Activated CD4-positive, alpha-beta T cell treated with anti-CD3 and anti-CD28 coated beads, Interleukin-10, Interleukin-2, amounts not matched to agents 100 ng/mL and 50 ng/mL, durations not matched to agents 16 hours and 8 hours (primary cell): Measurements from ENCODE around the gene GDF10.

Source experiments
- DNase-seq: peaks from one replicate; pipeline ENCODE4 v3.0.0-alpha.2; 2020

Gene GDF10

DNA sequence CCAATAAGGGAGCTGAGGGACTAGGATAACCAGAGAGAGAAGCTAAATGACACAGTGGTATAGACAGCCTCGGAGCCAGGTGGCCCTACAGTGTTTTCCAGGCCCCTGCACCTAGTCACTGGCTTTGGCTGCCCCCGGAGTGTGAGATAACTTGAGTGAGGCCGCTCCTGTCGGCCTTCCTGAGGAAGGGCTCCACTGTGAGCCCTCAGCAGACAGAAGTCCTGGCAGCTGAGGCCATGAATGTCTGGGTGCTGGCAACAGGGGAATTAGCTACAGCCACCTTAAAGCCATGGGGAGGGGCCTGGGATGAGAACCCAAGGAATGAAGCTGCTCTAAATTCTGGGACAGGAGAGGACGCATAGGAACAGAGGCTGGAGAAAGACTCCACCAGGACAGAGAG lies 4.6 kb upstream of the GDF10 start:
- no peak for DNase-seq

DNA sequence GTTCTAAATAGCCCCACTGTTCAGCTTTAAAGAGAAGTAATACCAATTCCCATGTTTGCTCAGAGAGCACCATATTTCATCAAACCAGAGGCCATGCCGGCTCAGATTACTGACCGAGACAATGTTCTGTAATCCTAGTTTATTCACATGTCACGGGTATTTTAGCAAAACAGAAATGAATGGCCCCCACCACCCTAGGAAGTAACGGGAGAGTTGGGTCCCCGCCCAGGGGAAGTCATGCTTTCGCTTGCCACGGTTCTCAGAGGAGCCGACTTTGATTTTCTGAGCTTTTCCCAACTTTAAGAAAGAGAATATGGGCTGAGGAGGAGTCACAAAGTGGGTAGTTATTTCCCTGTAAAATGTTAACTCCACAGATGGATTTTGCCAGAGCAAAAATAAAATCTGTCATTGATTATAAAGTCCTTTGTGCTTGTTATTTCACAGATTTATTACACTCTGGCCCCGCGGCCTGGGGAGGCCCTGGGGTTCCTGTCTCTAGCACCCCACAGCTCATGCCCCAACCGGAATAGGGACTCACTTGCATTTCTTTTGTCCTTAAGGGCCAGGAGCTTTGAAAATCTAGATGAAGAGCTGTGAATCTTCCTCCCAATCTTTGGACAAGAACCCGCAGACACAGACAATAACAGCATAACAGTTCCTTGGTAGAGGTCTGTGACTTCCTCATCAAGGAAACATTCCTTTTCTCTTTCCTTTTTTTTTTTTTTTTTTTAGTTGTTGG lies 3.7 kb upstream of the GDF10 start:
- DNase-seq, result no peak

DNA sequence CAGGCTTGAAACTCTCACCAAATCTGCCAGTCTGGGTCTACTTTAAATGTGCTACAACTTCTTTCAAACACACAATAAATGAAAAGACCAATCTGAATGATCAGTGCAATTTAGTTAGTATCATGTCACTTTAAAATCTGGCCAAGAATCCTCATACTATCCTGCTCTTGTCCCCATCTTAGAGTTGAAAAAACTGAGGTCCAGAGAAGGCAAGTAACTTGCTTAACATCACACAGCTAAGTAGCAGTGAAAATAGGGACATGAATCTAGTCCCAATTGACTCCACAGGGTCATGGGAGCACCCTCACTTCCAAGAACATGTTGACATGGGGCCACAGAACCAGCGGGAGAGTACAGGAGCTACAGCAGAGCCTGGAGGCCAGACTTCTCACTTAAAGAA lies 3.1 kb upstream of the GDF10 start:
- no peak for DNase-seq

DNA sequence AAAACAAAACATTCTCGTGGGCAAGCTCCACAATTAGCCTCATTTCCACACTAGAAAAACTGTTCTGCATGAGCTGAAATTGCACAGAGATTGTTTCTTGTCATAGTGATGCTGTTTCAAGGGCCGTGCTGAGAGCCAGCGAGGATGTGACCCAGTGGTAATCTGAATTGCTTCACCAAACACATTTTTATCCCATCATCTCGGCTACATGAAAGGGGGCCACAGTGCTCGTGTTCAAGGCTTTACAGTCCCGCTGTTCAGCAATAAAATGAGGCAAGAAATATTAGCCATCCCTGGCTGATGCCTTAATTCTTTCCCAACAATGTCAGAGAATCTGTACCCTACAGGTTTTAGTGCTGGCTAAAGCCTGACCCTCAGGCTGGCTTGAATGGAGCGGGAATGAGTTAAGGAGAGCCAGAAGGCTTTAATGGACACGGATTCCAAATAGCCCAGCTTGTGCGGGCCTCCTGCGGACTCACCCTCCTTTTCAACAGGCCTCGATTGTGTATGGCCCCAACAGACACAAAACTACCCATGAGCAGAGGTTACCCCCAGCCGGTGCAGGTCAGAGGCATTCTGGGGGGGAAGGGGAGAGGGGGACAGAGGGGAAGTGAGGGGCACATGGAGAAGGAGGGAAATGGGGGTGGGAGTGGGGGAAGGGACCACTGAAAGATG lies 2.0 kb upstream of the GDF10 start:
- DNase-seq, result no peak

DNA sequence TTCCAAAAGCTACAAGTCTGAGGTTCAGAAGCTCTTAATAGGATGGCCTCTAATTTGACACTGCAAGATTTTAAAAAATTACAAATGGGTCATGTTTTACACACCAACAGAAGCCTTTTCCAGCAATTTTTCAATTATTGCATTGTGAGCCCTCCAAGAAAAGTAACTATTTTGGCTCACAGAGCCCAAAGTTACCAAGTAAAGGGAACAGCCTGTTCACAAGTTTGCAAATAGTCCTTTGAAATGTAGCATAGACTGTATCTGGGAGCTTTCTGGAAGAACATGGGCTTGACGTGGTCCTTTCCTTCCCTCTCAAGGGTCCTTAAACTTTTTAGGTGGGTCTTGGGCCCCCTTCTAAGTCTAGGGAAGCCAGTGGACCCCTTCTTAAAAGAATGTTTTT lies 1.3 kb upstream of the GDF10 start:
- DNase-seq, result no peak

DNA sequence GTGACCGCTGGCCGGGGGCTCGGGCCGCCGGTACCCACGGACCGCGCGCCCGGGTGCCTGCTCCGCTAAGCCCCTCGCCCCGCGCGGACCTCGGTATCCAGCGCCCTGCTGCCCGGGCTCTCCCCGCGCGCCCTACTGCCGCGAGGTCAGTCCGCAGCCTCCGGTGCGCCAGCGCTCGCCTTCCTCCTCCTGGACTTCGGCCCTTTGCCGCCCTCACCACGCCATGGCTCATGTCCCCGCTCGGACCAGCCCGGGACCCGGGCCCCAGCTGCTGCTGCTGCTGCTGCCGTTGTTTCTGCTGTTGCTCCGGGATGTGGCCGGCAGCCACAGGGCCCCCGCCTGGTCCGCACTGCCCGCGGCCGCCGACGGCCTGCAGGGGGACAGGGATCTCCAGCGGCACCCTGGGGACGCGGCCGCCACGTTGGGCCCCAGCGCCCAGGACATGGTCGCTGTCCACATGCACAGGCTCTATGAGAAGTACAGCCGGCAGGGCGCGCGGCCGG lies 483 bp downstream of the GDF10 start:
- no peak for DNase-seq

DNA sequence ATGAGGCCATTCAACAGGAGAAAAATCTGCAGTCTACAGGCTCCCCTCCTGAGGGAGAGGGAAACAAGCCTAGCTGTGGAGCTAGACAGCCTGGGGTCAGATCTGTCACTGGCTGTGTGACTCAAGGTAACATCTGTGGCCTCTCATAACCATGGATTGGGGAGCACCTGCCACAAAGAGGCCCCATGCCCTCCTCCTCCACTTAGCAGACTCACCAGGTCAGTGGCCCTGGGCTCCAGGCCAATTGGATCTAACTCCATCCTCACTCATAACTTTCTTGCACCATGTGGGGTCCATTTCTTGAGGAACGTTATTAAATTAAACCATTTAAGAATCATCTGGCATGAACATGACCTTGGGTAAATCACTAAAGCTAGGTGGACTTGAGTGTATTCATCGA lies 1.8 kb downstream of the GDF10 start:
- no peak for DNase-seq

DNA sequence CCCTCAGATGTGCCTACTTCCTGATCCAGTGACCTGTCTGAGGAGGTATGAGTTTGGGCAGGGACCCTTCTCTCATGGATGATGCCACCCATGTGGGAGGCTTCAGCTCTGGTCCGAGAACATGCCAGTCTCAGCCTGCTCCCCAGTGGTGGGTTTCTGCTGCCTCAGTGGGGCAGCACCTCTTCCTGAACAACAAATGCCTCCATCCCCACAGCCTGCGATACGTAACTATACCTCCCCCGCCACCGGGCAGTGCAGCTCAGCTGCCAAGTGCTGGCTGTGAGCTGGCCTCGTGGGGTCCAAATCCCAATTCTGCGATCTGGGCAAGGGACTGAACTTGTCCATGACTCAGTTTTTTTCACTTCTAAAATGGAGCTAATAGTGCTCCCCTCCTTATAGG lies 3.1 kb downstream of the GDF10 start:
- no peak for DNase-seq

DNA sequence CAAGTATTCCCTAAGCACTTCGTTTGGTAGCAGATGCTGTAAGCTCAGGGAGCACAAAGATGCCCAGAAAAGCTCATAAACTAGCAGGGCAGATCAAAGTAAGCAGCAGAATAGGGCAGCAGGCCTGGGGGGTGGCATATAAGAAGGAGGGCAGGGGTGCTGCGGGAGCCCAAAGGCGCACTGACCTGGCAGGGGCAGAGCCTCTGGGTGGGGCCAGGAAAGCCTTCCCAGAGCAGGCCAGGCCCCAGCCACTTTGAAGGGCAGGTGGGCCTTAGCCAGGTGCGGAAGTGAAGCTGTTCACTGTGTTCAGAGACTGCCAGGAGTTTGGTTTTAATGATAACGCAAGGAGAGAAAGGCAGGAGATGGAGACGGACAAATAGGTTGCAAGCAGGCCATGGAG lies 3.9 kb downstream of the GDF10 start:
- DNase-seq, result no peak

DNA sequence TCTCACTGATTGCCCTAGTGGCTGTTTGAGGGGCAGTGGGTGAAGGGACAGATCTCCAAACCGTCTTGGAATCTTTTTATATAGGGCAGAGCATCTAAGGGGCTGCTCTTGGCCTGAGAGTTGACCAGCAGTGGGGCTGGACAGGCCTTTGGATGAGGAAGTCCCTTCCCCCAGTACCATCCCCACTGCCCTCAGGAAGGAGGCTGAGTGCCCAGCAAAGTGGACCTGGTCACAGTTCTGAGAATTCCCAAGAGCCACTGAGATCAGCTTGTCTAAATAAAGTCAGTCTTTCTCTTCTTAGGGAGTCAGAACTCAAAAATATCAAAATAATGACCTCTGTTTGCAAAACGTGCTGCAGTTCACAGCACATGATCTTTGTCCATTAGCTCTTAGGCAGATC lies 5.6 kb downstream of the GDF10 start:
- DNase-seq, result no peak

DNA sequence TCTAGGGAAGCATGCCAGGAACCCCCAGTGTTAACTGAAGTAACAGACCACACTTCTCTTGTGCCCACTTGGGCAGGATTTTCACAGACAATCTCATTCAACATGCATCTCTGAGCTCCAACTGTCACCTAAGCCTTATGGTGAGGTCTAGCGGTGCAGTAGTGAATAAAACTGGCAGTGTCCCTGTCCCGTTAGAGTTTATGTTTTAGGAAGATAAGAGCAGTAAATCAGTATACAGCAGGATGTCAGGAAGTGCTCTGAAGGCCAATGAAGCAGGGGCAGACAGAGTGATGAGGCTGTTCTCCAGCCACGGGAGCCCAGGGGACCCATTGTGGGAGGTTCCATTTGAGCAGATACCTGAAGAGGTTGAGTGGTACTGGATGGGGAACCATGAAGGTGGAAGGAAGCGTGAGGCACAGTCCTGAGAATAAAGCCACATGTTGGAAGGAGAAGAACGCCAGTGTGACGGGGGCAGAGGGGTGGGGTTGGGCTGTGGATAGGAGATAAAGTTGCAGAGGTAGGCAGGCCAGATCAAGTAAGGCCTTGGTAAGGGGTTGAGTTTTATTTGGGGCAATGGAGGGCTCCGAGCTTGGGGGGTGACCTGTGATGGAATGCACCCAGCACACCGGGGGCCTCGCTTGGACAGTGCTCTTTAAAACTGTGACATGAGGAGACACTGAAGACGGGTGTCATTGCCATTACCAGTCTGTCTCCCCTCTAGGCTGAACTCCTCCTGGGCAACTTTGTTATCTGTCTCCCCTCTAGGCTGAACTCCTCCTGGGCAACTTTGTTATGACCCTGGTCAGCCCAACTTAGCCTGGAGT lies 6.6 kb downstream of the GDF10 start:
- no peak for DNase-seq

DNA sequence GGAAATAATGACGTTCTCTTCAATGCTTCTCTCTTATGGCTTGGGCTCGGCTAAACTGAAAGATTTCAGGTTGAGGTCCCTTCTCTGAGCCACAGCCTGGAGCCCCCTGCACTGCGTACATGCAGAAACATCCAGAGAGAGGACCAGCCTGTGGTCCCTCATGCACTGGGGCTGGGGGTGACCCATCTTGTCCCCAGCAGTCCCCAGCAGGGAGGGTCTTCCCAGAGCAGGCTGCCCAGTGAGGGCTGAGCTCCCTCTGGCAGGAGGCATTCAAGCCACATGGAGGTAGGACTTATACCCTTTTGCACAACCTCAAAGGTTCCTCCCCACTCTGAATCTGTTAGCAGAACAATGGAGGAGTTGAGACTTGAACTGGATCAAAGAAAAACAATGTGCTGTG lies 7.4 kb downstream of the GDF10 start:
- DNase-seq, result no peak

DNA sequence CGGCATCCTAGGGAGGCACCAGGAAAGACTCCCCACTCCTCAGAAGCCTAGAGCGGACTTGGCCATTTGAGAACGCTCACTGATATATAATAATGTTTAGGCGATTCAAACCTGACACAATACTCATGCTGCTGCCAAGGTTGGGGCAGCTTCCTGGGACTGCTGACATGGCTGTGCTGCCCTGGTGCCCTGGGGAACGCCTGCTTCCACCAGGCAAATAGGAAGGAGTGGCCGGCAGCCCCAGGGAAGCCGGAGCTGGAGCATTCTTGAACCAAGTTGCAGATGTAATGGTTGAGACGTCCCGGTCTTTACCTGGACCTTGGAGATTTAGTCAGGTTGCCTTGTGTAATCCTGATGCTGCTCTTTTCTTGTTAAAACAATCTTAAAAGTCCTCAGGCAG lies 8.8 kb downstream of the GDF10 start:
- no peak for DNase-seq

DNA sequence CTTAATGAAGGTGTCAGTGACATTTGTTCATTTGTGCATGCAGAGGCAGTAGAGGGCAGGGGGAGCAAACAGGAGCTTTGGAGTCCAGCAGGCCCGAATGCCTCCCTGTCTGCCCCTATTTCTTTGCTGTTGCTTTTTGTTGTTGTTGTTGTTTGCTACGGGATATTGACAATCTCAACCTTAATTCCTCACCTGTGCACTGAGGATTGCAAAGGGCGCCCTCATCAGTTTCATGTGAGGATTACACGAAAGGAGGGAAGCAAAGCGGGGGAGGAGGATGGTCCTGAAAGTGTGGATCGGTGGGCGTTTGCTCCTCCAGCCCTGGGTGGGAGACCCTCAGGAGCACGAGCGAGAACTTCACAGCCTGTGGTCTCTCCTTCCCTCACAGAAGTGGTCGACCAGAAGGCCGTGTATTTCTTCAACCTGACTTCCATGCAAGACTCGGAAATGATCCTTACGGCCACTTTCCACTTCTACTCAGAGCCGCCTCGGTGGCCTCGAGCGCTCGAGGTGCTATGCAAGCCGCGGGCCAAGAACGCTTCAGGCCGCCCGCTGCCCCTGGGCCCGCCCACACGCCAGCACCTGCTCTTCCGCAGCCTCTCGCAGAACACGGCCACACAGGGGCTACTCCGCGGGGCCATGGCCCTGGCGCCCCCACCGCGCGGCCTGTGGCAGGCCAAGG lies 9.6 kb downstream of the GDF10 start:
- DNase-seq, result no peak

DNA sequence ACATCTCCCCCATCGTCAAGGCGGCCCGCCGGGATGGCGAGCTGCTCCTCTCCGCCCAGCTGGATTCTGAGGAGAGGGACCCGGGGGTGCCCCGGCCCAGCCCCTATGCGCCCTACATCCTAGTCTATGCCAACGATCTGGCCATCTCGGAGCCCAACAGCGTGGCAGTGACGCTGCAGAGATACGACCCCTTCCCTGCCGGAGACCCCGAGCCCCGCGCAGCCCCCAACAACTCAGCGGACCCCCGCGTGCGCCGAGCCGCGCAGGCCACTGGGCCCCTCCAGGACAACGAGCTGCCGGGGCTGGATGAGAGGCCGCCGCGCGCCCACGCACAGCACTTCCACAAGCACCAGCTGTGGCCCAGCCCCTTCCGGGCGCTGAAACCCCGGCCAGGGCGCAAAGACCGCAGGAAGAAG lies 10.1 kb downstream of the GDF10 start:
- no peak for DNase-seq

DNA sequence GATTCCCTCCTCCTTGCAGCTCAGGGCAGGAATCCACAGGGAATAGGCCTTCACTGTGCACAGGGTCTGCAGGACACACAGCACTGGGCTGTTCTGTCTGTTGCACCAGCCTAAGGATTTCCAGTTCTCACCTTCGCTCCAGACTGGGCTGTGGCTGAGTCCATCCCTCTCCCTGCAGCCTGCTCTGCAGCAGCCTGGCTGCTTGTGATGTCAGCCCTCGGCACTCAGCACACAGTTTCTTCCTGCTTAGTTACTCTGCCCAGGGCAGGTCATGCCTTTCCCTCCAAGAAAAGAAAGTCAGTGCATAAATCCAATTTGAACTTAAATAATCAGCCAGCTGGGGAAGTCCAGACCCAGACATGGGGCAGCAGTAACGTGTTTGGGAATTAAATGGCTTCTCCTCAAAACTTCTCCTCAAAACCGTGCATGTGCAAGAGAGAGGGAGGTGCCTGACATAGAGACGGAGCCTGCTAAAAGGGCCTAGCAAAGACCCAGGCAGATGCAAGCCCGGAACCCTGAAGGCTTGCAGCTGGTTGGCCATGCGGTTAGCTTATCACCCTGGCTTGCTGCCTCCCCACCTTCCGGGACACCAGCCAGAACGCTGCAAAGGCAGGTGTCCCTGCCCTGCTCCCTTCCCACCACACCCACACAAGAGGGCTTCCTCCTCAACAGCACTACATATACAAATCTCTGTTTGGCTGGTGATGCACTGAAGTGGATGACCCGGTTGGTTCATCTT lies 11.4 kb downstream of the GDF10 start:
- DNase-seq, result peak; percentile 22

DNA sequence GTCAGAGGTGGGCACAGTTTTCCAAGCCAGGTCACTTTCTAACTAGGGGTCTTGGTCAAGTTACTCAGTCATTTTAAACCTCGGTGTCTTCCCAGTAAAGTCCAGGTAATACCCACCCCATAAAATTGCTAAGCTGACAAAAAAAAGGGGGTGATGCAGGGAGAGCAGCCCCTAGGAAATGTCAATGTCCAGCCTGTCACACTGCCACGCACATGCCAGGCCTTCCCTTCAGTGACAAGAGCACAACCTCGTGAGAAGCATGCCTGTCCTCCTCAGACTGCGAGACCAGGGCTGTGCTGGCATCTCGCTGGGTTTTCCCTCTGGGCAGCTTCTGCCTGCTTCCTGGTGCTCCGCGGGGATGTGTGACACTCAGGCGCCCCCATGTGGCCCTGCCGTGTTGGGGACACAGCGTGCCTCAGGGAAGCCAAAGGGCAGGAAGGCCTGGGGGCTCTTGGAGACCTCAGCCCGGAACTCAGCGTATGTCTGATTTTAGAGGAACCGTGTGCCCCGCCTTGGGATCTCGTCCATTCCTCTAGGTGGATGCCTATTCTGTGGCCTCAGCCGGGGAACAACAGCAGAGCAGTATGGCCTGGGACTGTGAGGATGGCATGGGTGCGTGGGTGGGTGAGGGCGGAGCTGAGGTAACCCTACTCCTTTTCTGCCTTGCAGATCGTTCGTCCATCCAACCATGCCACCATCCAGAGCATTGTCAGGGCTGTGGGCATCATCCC lies 12.1 kb downstream of the GDF10 start:
- peak; percentile 81 for DNase-seq

DNA sequence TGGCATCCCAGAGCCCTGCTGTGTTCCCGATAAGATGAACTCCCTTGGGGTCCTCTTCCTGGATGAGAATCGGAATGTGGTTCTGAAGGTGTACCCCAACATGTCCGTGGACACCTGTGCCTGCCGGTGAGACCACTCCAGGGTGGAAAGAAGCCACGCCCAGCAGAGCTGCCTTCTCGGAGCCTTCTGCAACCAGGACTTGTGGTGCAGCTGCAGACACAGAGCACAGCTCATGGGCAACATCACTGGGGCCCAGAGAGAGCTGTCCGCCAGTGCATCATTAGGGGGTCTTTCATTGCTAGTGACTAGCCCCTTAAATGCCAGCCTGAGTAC lies 12.6 kb downstream of the GDF10 start:
- DNase-seq, result no peak

DNA sequence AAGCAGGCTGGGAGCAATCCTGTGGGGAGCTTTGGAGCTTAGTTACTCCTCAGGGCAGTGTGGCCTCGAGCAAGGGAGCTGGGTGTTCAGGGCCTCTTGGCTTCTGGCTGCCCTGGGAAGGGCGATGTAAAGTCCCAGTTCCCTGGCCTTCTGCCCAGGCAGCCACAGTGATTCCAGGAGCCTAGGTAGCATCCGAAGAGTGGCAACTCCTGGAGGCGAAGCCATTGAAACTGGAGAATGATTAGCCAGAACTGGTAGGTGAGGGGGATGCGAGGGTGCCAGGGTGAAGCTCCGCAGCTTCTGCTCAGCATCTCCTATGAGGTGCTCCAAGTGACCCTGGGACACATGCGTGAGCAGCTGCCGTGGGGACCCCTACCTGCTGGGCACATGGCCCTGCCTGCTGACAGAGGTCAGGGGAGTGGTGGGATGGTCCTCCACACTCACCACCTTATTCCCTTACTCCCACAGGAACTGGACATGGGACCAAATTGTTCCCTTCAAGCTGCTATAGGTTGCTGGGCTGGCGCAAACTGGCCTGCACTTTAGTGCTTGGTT lies 14.5 kb downstream of the GDF10 start:
- no peak for DNase-seq

DNA sequence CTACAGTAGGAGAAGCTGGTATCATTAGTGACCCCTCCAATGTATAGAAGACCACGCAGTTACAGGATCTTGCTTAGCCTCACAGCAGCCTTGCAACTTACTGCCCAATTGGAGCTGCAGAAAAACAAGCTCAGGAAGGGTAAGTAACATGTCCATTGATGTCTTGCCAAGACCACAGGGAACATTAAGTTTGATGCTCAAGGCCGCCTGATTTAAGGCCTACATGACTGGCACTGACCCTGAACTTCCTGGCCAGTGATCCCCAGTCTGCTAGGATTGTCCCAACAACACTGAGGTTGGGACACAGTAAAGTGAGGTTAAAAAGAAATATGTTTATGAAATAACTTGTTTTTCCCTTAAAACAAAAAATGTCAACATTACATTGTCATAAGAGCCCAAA lies 15.4 kb downstream of the GDF10 start:
- DNase-seq, result no peak

DNA sequence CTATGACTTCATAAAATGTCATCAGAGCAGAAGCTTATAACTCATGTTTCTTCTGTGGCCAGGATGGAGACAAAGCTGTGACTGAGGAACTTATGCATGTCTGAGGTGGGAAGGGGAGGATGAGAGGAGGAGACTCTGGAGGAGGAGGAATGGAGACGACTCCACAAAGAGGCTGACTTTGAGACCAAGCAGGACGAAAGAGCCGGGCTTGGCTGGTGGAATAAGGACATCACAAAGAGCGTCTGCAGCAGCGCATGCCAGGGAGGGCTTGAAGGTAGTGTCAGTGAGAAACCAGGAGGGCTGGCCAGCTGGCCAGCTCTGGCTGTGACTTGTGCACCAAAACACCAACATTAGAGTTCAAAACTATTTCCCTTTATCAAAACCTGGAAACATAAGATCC lies 16.1 kb downstream of the GDF10 start:
- no peak for DNase-seq

DNA sequence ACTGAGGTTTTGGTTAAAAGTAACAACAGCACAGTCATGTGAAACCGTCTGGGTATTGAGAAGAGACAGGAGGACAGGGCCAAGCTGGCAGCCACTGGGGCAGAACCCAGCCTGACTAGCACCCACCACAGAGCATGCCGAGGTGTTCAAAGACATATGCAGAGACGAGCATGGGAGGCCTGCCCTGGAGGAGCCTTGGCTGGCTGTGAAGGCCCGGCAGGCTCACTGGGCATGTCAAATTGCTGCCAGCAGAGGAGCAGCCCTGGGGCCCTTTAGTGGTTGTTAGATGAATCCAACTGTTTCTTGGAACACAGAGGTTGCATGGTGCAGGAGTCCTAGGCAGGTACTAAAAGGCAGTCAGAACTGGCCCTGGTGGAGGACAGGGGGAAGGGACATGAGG lies 17.3 kb downstream of the GDF10 start:
- DNase-seq, result no peak
